Mesenchymal stem cell (in vitro differentiated cells and primary cell): ENCODE results near the gene ATP1B3.

Experiments used
- DNase-seq: peaks from one replicate; pipeline ENCODE4 v3.0.0-alpha.2; 2013
- H2AFZ ChIP-seq: one replicate; pipeline ENCODE4 v1.6.1; 2013; ENCODE audit warnings: low read depth, mild to moderate bottlenecking, control low read depth, inconsistent platforms, low read length, moderate library complexity
- H2AK5ac ChIP-seq: 2 replicates; pipeline ENCODE4 v1.6.1; 2013; ENCODE audit warnings: low read length, moderate library complexity, mild to moderate bottlenecking, inconsistent platforms; ENCODE audit not compliant: severe bottlenecking
- H2BK120ac ChIP-seq: one replicate; pipeline ENCODE4 v1.6.1; 2013; ENCODE audit warnings: low read depth, mild to moderate bottlenecking, inconsistent platforms, low read length, moderate library complexity
- H2BK12ac ChIP-seq, 2 experiments: one replicate each; pipeline ENCODE4 v1.6.1; 2013; ENCODE audit warnings: inconsistent platforms in 2 of 2, low read length in 2 of 2, mild to moderate bottlenecking in 2 of 2, moderate library complexity in 2 of 2, control low read depth in 1 of 2
- H2BK15ac ChIP-seq: one replicate; pipeline ENCODE4 v1.6.1; 2013; ENCODE audit warnings: mild to moderate bottlenecking, low read depth, inconsistent platforms; ENCODE audit not compliant: poor library complexity, severe bottlenecking
- H2BK5ac ChIP-seq: 2 replicates; pipeline ENCODE4 v1.6.1; 2013; ENCODE audit warnings: low read depth, mild to moderate bottlenecking, low read length, control low read depth, inconsistent platforms; ENCODE audit not compliant: poor library complexity, severe bottlenecking
- H3K14ac ChIP-seq, 2 experiments: one replicate each; pipeline ENCODE4 v1.6.1; 2013; ENCODE audit warnings: inconsistent platforms in 2 of 2, low read length in 2 of 2, control low read depth in 1 of 2, mild to moderate bottlenecking in 1 of 2, moderate library complexity in 1 of 2
- H3K18ac ChIP-seq, 2 experiments: one replicate each; pipeline ENCODE4 v1.6.1; 2013; ENCODE audit warnings: inconsistent platforms in 2 of 2, low read length in 2 of 2, control low read depth in 1 of 2, low read depth in 1 of 2, mild to moderate bottlenecking in 1 of 2
- H3K23ac ChIP-seq, 2 experiments: one replicate each; pipeline ENCODE4 v1.6.1; 2013; ENCODE audit warnings: inconsistent platforms in 2 of 2, low read length in 2 of 2, mild to moderate bottlenecking in 2 of 2, moderate library complexity in 2 of 2, control low read depth in 1 of 2
- H3K27ac ChIP-seq: 2 replicates; pipeline ENCODE4 v1.5.1; 2013; ENCODE audit warnings: mild to moderate bottlenecking, moderate library complexity, low read length, control low read depth, inconsistent platforms; ENCODE audit not compliant: poor library complexity, severe bottlenecking
- H3K27me3 ChIP-seq, 2 experiments: 2 replicates each; pipeline versions ENCODE4 v1.6.1 to v1.7.0; 2013; ENCODE audit warnings: low read length in 2 of 2, mild to moderate bottlenecking in 2 of 2, moderate library complexity in 2 of 2, control low read depth in 1 of 2, inconsistent platforms in 1 of 2; ENCODE audit not compliant: control insufficient read depth in 1 of 2, insufficient read depth in 1 of 2
- H3K36me3 ChIP-seq, 2 experiments: 2 replicates each; pipeline versions ENCODE4 v1.6.1 to v1.7.0; 2013; ENCODE audit warnings: low read length in 2 of 2, control low read depth in 1 of 2, inconsistent platforms in 1 of 2, low read depth in 1 of 2, mild to moderate bottlenecking in 1 of 2; ENCODE audit not compliant: insufficient read depth in 2 of 2, control insufficient read depth in 1 of 2
- H3K4ac ChIP-seq, 2 experiments: one replicate each; pipeline ENCODE4 v1.6.1; 2013; ENCODE audit warnings: inconsistent platforms in 2 of 2, low read length in 2 of 2, mild to moderate bottlenecking in 2 of 2, moderate library complexity in 2 of 2, control low read depth in 1 of 2, low read depth in 1 of 2
- H3K4me1 ChIP-seq: 2 replicates; pipeline ENCODE4 v1.6.1; 2013; ENCODE audit warnings: low read depth, low read length, control low read depth; ENCODE audit not compliant: control insufficient read depth, insufficient read depth
- H3K4me2 ChIP-seq: 2 replicates; pipeline ENCODE4 v1.6.1; 2013; ENCODE audit warnings: low read length, mild to moderate bottlenecking, inconsistent platforms; ENCODE audit not compliant: poor library complexity, severe bottlenecking
- H3K4me3 ChIP-seq, 2 experiments: 2 replicates each; pipeline versions ENCODE4 v1.5.1 to v1.7.0; 2013; ENCODE audit warnings: low read length in 2 of 2, mild to moderate bottlenecking in 2 of 2, control low read depth in 1 of 2, low read depth in 1 of 2; ENCODE audit not compliant: insufficient read depth in 1 of 2
- H3K79me1 ChIP-seq: replicated peaks from 2 replicates; pipeline ENCODE4 v1.6.1; 2013; ENCODE audit warnings: mild to moderate bottlenecking, control low read depth, low read length, inconsistent platforms; ENCODE audit not compliant: poor library complexity, severe bottlenecking
- H3K9ac ChIP-seq: 2 replicates; pipeline ENCODE4 v1.7.0; 2013; ENCODE audit warnings: mild to moderate bottlenecking, low read length, moderate library complexity
- H3K9me3 ChIP-seq: 2 replicates; pipeline ENCODE4 v1.7.0; 2013; ENCODE audit warnings: mild to moderate bottlenecking, low read length; ENCODE audit not compliant: control insufficient read depth
- H4K8ac ChIP-seq: one replicate; pipeline ENCODE4 v1.6.1; 2013; ENCODE audit warnings: inconsistent platforms, mild to moderate bottlenecking, low read length, moderate library complexity
- H4K91ac ChIP-seq: one replicate; pipeline ENCODE4 v1.6.1; 2013; ENCODE audit warnings: mild to moderate bottlenecking, low read length, inconsistent platforms
- WGBS: methylation state at CpG from one replicate; pipeline ENCODE4 v1.1.7; 2013; ENCODE audit warnings: mixed read lengths; 5-methylcytosine and 5-hydroxymethylcytosine counted together

Gene ATP1B3

GRCh38 chr3:141875893-141876380 is 506 bp upstream of the ATP1B3 start:
- Histone ChIP-seq H3K18ac (peak overlapping the region; percentile 82 to 97), H2BK12ac (peak overlapping the region in 1 of 2 experiments; percentile 78), H2BK5ac (no peak overlapping the region), H3K4me2 (peak overlapping the region; percentile 99), H3K36me3 (peaks cover 0 to 3% of the 10 kb centered on the region in 2 experiments), H2AFZ (peak overlapping the region; percentile 96), H2BK15ac (peak overlapping the region; percentile 44), H3K4me1 (no peaks in the 10 kb centered on the region), H4K8ac (no peak overlapping the region), H2BK120ac (peak overlapping the region; percentile 27), H3K27me3 (no peaks in the 10 kb centered on the region), H3K4ac (peak overlapping the region; percentile 35 to 99), H3K27ac (peak overlapping the region; percentile 77), H4K91ac (peak overlapping the region; percentile 7), H3K23ac (peak overlapping the region in 1 of 2 experiments; percentile 83), H2AK5ac (no peak overlapping the region), H3K4me3 (peak overlapping the region; percentile 95 to 97), H3K9me3 (no peaks in the 10 kb centered on the region), H3K9ac (peak overlapping the region; percentile 99), H3K14ac (peak overlapping the region in 1 of 2 experiments; percentile 41), H3K79me1 (peaks cover 1% of the 10 kb centered on the region)
- under 1% methylated on average over 41 of the region's 42 CpGs for WGBS
- DNase-seq: peak; percentile 84

GRCh38 chr3:141876891-141877621 is 613 bp downstream of the ATP1B3 start:
- DNase-seq: peak; percentile 76
- Histone ChIP-seq H3K4ac (peak overlapping the region in 1 of 2 experiments; percentile 89), H3K27ac (peak overlapping the region; percentile 70), H3K4me2 (peak overlapping the region; percentile 63), H2BK12ac (peak overlapping the region in 1 of 2 experiments; percentile 72), H3K18ac (peak overlapping the region; percentile 95 to 96), H2AFZ (no peak overlapping the region), H3K4me1 (peaks cover 2% of the 10 kb centered on the region), H2AK5ac (no peak overlapping the region), H3K14ac (peak overlapping the region in 1 of 2 experiments; percentile 97), H3K27me3 (no peaks in the 10 kb centered on the region), H3K9ac (peak overlapping the region; percentile 99), H2BK5ac (peak overlapping the region; percentile 57), H3K9me3 (no peaks in the 10 kb centered on the region), H3K36me3 (peaks cover 0 to 3% of the 10 kb centered on the region in 2 experiments), H3K23ac (peak overlapping the region in 1 of 2 experiments; percentile 94), H2BK15ac (peak overlapping the region; percentile 44), H2BK120ac (peak overlapping the region; percentile 85), H3K79me1 (peaks cover 4% of the 10 kb centered on the region), H3K4me3 (peak overlapping the region; percentile 95 to 97), H4K91ac (peak overlapping the region; percentile 34), H4K8ac (peak overlapping the region; percentile 7)
- WGBS: under 1% methylated on average over 38 of the region's 76 CpGs

- H3K9ac ChIP-seq: peak overlapping the region; percentile 99
- H3K4me3 ChIP-seq: peak overlapping the region in 1 of 2 experiments; percentile 95
- H2AFZ ChIP-seq: no peak overlapping the region
- peak overlapping the region; percentile 62 for H3K4me2 ChIP-seq
- no peak overlapping the region for H3K4ac ChIP-seq
- H3K79me1 ChIP-seq: peaks cover 4% of the 10 kb centered on the region
- no peak overlapping the region for H2AK5ac ChIP-seq
- H4K8ac ChIP-seq: no peak overlapping the region
- no peak overlapping the region for H4K91ac ChIP-seq
- H3K18ac ChIP-seq: no peak overlapping the region
- peak overlapping the region; percentile 45 for H3K27ac ChIP-seq
- no peak overlapping the region for H2BK15ac ChIP-seq
- H2BK12ac ChIP-seq: no peak overlapping the region
- peaks cover 2% of the 10 kb centered on the region for H3K4me1 ChIP-seq
- no peak overlapping the region for H2BK5ac ChIP-seq
- H2BK120ac ChIP-seq: no peak overlapping the region
- DNase-seq: peak; percentile 52
- H3K9me3 ChIP-seq: no peaks in the 10 kb centered on the region
- no peak overlapping the region for H3K14ac ChIP-seq
- no peak overlapping the region for H3K23ac ChIP-seq
- peaks cover 2 to 3% of the 10 kb centered on the region in 2 experiments for H3K36me3 ChIP-seq
- WGBS: 10% methylated on average over 2 of the region's 3 CpGs
- H3K27me3 ChIP-seq: no peaks in the 10 kb centered on the region
Observed at GRCh38 chr3:141877911-141878310, 1.5 kb downstream of the ATP1B3 start.

- H3K4me1 ChIP-seq: peaks cover 2% of the 10 kb centered on the region
- no peak overlapping the region for H2BK12ac ChIP-seq
- no peak overlapping the region for H4K91ac ChIP-seq
- no peak overlapping the region for H4K8ac ChIP-seq
- no peak overlapping the region for H2AK5ac ChIP-seq
- no peaks in the 10 kb centered on the region for H3K9me3 ChIP-seq
- H3K14ac ChIP-seq: no peak overlapping the region
- H3K23ac ChIP-seq: no peak overlapping the region
- no peak overlapping the region for H2BK120ac ChIP-seq
- H3K27ac ChIP-seq: no peak overlapping the region
- no peak overlapping the region for H3K4ac ChIP-seq
- peak overlapping the region; percentile 62 for H3K4me2 ChIP-seq
- no peaks in the 10 kb centered on the region for H3K27me3 ChIP-seq
- peak; percentile 18 for DNase-seq
- H3K4me3 ChIP-seq: peak overlapping the region in 1 of 2 experiments; percentile 95
- no peak overlapping the region for H2BK5ac ChIP-seq
- no peak overlapping the region for H3K18ac ChIP-seq
- WGBS: no CpG with 5 or more reads among the region's 1 CpG
- H2BK15ac ChIP-seq: no peak overlapping the region
- H3K79me1 ChIP-seq: peaks cover 4% of the 10 kb centered on the region
- no peak overlapping the region for H2AFZ ChIP-seq
- H3K36me3 ChIP-seq: peaks cover 3 to 6% of the 10 kb centered on the region in 2 experiments
- H3K9ac ChIP-seq: peak overlapping the region; percentile 99
Observed at GRCh38 chr3:141878326-141878725, 1.9 kb downstream of the ATP1B3 start.
